AG10803 (cell line): ENCODE results near the gene RACGAP1.
A peak's percentile ranks its signal among the peaks of the same experiment; 100 is the strongest.

ENCODE experiments used
- DNase-seq: peaks from one replicate; pipeline ENCODE4 v3.0.0; 2010; ENCODE audit warnings: low read depth
- H3K4me3 ChIP-seq: 2 replicates; pipeline ENCODE4 v1.5.1; 2011; ENCODE audit warnings: mild to moderate bottlenecking, low read length, control low read depth
- TF ChIP-seq, protein P1 (sequence below): conservative IDR thresholded peaks from 2 replicates; pipeline ENCODE4 v1.5.1; 2011; ENCODE audit warnings: mild to moderate bottlenecking, low read length, control low read depth, inconsistent platforms

The RACGAP1 gene

DNA sequence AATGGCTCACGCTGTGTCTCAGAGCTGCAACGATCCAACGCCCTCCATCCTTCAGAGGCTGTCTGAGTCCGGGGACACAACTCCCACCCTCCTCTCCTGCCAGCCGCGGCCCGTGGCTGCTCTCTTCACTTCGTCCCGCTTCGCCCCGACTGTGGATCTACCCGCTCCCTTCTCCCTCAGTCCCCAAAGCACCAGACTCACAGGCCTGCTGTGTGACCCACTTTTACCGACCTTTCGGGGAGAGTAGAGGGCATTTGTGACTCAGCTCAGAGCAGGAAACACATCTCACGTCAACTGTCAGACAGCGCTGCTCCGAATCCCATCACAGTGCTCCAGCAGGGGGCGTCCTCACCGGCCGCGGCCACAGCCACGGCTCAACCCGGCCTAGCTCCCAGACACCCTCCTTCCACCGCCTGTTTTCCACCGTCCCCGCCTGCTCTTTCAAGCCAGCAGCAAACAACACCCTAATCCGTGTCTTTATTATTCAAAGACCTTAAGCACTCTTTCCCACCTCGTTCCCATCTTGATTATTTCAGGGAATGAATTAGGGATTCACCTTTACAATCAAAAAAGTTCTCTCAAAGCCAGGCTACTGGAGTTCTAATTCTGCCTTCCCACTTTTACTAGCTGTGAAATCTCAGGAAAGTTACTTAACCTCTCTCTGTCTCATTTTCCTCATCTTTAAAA is 79.8 kb downstream of the RACGAP1 start:
- peak overlapping the region; percentile 39 for H3K4me3 ChIP-seq
- DNase-seq = peak; percentile 65
- TF ChIP-seq, protein P1, sequence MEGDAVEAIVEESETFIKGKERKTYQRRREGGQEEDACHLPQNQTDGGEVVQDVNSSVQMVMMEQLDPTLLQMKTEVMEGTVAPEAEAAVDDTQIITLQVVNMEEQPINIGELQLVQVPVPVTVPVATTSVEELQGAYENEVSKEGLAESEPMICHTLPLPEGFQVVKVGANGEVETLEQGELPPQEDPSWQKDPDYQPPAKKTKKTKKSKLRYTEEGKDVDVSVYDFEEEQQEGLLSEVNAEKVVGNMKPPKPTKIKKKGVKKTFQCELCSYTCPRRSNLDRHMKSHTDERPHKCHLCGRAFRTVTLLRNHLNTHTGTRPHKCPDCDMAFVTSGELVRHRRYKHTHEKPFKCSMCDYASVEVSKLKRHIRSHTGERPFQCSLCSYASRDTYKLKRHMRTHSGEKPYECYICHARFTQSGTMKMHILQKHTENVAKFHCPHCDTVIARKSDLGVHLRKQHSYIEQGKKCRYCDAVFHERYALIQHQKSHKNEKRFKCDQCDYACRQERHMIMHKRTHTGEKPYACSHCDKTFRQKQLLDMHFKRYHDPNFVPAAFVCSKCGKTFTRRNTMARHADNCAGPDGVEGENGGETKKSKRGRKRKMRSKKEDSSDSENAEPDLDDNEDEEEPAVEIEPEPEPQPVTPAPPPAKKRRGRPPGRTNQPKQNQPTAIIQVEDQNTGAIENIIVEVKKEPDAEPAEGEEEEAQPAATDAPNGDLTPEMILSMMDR = peak; percentile 87

DNA sequence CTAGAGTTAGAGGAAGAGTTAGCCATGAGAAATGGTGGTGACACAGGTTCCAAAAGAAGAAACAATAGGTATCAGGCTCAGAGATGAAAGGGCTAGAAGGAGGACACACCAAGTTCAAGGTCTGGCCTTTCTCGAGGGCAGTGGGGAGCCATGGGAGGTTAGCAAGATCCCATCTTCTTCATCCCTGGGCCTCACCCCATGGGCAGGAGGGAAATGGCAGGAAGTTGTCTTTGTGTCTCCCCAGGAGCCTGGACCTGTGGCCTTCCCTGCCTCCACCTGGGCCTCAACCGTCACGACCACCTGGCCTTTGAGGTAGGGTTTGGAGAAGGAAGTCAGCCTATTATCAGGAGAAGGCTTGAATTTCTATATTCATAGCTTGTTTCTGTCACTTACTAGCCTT is 80.6 kb downstream of the RACGAP1 start:
- no peak overlapping the region for H3K4me3 ChIP-seq
- TF ChIP-seq, protein P1 = no peak
- DNase-seq = no peak

DNA sequence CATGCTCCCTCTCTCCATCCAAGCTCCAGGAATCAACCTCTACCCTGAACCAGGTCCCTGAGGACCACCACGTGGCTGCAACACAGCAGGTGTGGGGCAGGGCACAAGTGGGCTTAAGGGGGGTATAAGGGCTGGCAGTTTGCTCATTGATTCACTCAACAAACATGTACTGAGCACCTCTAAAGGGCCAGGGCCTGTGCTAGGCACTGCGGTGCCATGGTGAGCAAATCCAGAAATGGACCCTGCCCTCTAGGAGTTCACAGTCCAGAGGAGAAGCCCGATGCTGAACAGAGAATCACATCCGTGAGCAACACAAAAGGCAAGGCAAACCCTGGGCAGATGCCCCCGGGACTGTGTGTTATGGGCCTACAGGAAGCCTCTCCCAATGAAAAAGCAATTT is 81.2 kb downstream of the RACGAP1 start:
- TF ChIP-seq, protein P1 = no peak
- no peak for DNase-seq
- H3K4me3 ChIP-seq = no peak overlapping the region

DNA sequence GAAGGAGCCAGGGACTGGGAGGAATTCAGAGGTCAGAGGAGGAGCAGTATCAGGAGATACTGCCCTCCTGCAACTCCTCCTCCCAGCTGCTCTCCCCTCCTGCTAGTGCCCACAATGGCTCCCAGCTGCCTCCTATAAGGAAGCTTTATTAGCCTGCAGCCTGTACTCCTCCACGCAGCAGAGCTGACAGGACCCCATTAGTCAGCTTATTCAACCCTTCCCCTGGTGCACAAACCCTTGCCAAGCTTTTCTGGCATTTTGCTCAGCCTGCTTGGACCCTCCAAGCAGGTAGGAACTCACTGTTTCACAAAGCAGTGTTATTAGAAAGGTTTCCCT is 81.7 kb downstream of the RACGAP1 start:
- TF ChIP-seq, protein P1 = no peak
- H3K4me3 ChIP-seq = no peak overlapping the region
- no peak for DNase-seq

DNA sequence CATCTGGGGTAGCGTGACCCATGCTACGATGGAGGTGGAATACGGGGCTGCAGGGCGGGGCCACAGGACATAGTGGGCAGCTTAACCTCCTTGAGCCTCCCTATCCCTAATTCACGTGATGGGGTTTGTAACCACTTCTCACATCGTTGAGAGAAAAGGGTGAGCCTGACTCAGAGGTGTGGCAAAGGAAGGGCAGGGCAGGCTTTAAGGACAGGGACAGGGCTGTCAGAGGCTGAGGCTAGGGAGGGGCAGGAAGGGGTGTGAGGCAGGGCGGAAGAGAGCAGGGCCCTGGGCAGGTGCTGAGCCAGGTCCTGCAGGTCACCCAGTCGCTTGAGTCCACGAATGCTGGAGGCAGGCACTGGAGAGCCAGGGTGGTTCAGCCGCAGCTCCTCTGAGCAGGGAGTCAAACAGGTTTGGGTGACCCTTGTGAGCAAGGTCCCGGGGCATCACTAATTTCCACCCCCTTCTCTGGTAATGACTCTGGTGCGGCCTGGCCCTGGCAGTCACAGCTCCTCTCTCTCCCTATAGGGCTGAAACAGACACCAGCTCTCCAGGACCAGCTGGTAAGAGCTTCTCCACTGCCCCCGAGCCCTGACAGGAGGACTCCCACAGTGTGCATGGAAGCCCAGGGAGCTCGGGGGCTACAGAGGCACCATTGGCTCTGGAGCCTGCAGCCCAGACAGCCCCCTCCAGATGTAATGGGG is 82.2 kb downstream of the RACGAP1 start:
- TF ChIP-seq, protein P1 = no peak
- no peak for DNase-seq
- no peak overlapping the region for H3K4me3 ChIP-seq

DNA sequence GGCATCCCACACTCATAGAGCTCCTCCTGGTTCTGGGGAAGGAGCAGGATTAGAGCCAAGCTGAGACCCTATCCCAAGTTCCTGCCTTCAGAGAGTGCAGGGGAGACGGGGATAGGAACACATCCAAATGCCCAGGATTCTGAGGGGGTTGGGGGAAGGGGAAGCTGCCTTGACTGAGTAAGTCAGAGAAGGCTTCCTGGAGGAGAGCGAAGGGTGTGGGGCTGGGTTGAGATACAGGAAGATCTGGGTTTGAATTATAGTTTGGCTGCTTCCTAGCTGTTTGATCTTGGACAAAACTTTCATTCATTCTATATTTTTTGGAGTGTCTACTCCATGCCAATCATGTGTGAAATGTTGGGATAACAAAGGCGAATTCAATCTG is 82.8 kb downstream of the RACGAP1 start:
- no peak for DNase-seq
- TF ChIP-seq, protein P1 = no peak
- no peak overlapping the region for H3K4me3 ChIP-seq
